ENCODE data around the gene EMID1. TPM values are rescaled to one million over a fixed set of nuclear protein-coding genes. Genes with fewer than 3 reads are reported as not detected.
A peak's percentile ranks its signal among the peaks of the same experiment; 100 is the strongest.

Gene EMID1
- total RNA-seq, 1 experiment from 2014 or later, result 3.0 TPM

GRCh38 chr22:29195118-29195963, 10.4 kb upstream of the EMID1 start:
- DNase-seq (ENCODE audit: low spot score), result no peak

- no peak for DNase-seq (ENCODE audit: low spot score)
These were observed 9.6 kb upstream of the EMID1 start for GRCh38 chr22:29195964-29196666.

- DNase-seq (ENCODE audit: low spot score), result no peak
These were observed 8.6 kb upstream of the EMID1 start for GRCh38 chr22:29197096-29197495.

GRCh38 chr22:29198240-29198639, 7.5 kb upstream of the EMID1 start:
- DNase-seq (ENCODE audit: low spot score), result no peak

GRCh38 chr22:29199702-29200400, 5.8 kb upstream of the EMID1 start:
- no peak for DNase-seq (ENCODE audit: low spot score)

GRCh38 chr22:29200901-29201300, 4.8 kb upstream of the EMID1 start:
- DNase-seq (ENCODE audit: low spot score), result no peak

- no peak for DNase-seq (ENCODE audit: low spot score)
These were observed 3.9 kb upstream of the EMID1 start for GRCh38 chr22:29201782-29202181.

GRCh38 chr22:29202212-29203192, 3.2 kb upstream of the EMID1 start:
- DNase-seq (ENCODE audit: low spot score), result peak; percentile 61

- DNase-seq (ENCODE audit: low spot score), result no peak
These were observed 1.9 kb upstream of the EMID1 start for GRCh38 chr22:29203488-29204454.

- DNase-seq (ENCODE audit: low spot score), result no peak
These were observed 1.1 kb upstream of the EMID1 start for GRCh38 chr22:29204455-29205183.

- no peak for DNase-seq (ENCODE audit: low spot score)
These were observed 473 bp upstream of the EMID1 start for GRCh38 chr22:29205252-29205593.

- DNase-seq (ENCODE audit: low spot score), result no peak
These were observed 911 bp downstream of the EMID1 start for GRCh38 chr22:29206372-29207242.

GRCh38 chr22:29207243-29207550, 1.5 kb downstream of the EMID1 start:
- no peak for DNase-seq (ENCODE audit: low spot score)

GRCh38 chr22:29207562-29208501, 2.1 kb downstream of the EMID1 start:
- no peak for DNase-seq (ENCODE audit: low spot score)

- no peak for DNase-seq (ENCODE audit: low spot score)
These were observed 2.8 kb downstream of the EMID1 start for GRCh38 chr22:29208502-29208862.

- no peak for DNase-seq (ENCODE audit: low spot score)
These were observed 3.4 kb downstream of the EMID1 start for GRCh38 chr22:29208879-29209623.

GRCh38 chr22:29209624-29209929, 3.9 kb downstream of the EMID1 start:
- no peak for DNase-seq (ENCODE audit: low spot score)

Measured in H4 (cell line).